Vagina (tissue), 2 donors: ENCODE measurements around the gene CERK.

Experiments
- CTCF ChIP-seq, 3 experiments: fragments of 450-650 bp in 2 of 3; fragments of 200-600 bp in 1 of 3; sonication (generic) in 1 of 3; IDR thresholded peaks; one replicate each; pipeline ENCODE4 v1.5.1; 2017 to 2019; ENCODE audit warnings: antibody characterized with exemption in 3 of 3, mild to moderate bottlenecking in 2 of 3, moderate library complexity in 2 of 3
- POLR2A ChIP-seq, 2 donors: fragments of 450-650 bp; IDR thresholded peaks; one replicate each; pipeline ENCODE4 v1.6.1; 2017; ENCODE audit warnings: antibody characterized with exemption in 2 of 2, mild to moderate bottlenecking in 2 of 2, moderate library complexity in 2 of 2
- POLR2AphosphoS5 ChIP-seq, 2 donors: sonication (generic); formaldehyde crosslinking; IDR thresholded peaks; one replicate each; pipeline ENCODE4 v1.9.0; 2017; ENCODE audit warnings: antibody characterized with exemption in 2 of 2, mild to moderate bottlenecking in 2 of 2, low read depth in 1 of 2; ENCODE audit not compliant: insufficient read depth in 1 of 2

GRCh38 chr22:46741974-46742519, 4.0 kb upstream of the CERK start:
- TF ChIP-seq CTCF (IDR thresholded peaks at IDR 0.05), result no peak
- TF ChIP-seq POLR2AphosphoS5 (IDR thresholded peaks at IDR 0.05; ENCODE audit: insufficient read depth in 1 of 2, low read depth in 1 of 2), result no peak
- TF ChIP-seq POLR2A (IDR thresholded peaks at IDR 0.05), result no peak
